OCI-LY7 (cell line): Measurements from ENCODE around the gene ANO1. TPM values are rescaled to one million over a fixed set of nuclear protein-coding genes. Genes with fewer than 3 reads are reported as not detected.

Experiments used
- BruUV-seq: library from RNA; stranded (reverse); fragments of 400-500 nt; replicated peaks from 2 replicates; lab custom pipeline; 2021; lab: Mats Ljungman, UMichigan
- CTCF ChIA-PET: fragments of 300-600 bp; sonication (Branson Sonifier 250); formaldehyde crosslinking; loops from one replicate; lab custom pipeline; 2022; ENCODE audit warnings: antibody characterized with exemption; ENCODE audit not compliant: unreplicated experiment; lab: Charles Lee
- POLR2A ChIA-PET: fragments of 300-600 bp; sonication (Branson Sonifier 250); formaldehyde crosslinking; loops from one replicate; lab custom pipeline; 2022; ENCODE audit warnings: antibody characterized with exemption; lab: Charles Lee
- DNase-seq: peaks from one replicate; pipeline ENCODE4 v3.0.0-alpha.2; 2015; ENCODE audit warnings: low spot score
- H2AFZ ChIP-seq: fragments of 200-600 bp; sonication (generic), shearing (Covaris generic); 2 replicates; pipeline ENCODE4 v1.6.1; 2014; ENCODE audit warnings: mild to moderate bottlenecking, antibody characterized with exemption, low read length, moderate library complexity
- H3K27ac ChIP-seq: fragments of 200-600 bp; sonication (generic); 2 replicates; pipeline ENCODE4 v1.5.1; 2014; ENCODE audit warnings: mixed run types, low read depth, mild to moderate bottlenecking, moderate library complexity, low read length, inconsistent platforms; ENCODE audit not compliant: poor library complexity, severe bottlenecking
- H3K36me3 ChIP-seq: fragments of 200-600 bp; sonication (generic); 2 replicates; pipeline ENCODE4 v1.6.1; 2014; ENCODE audit warnings: mild to moderate bottlenecking, antibody characterized with exemption, low read length, moderate library complexity, mixed read lengths; ENCODE audit not compliant: insufficient read depth
- H3K4me1 ChIP-seq: fragments of 200-600 bp; sonication (generic); 2 replicates; pipeline ENCODE4 v1.5.1; 2014; ENCODE audit warnings: mild to moderate bottlenecking, low read length; ENCODE audit not compliant: insufficient read depth, poor library complexity, severe bottlenecking
- H3K4me2 ChIP-seq: fragments of 200-600 bp; sonication (generic); 2 replicates; pipeline ENCODE4 v1.6.1; 2014; ENCODE audit warnings: mild to moderate bottlenecking, low read length
- H3K4me3 ChIP-seq: fragments of 200-600 bp; sonication (generic); 2 replicates; pipeline ENCODE4 v1.5.1; 2014; ENCODE audit warnings: mild to moderate bottlenecking, low read depth, low read length; ENCODE audit not compliant: poor library complexity, severe bottlenecking
- H3K79me2 ChIP-seq: fragments of 200-600 bp; sonication (generic); 2 replicates; pipeline ENCODE4 v1.6.1; 2016; ENCODE audit warnings: low read depth, mild to moderate bottlenecking, low read length, moderate library complexity, mixed read lengths; ENCODE audit not compliant: insufficient read depth
- H3K9me2 ChIP-seq: fragments of 200-600 bp; sonication (generic); 2 replicates; pipeline ENCODE4 v1.6.1; 2016; ENCODE audit warnings: mild to moderate bottlenecking, low read length, mixed read lengths; ENCODE audit not compliant: insufficient read depth
- H3K9me3 ChIP-seq: fragments of 200-600 bp; sonication (generic); 2 replicates; pipeline ENCODE4 v1.6.1; 2014; ENCODE audit warnings: mild to moderate bottlenecking, mixed run types, low read length, mixed read lengths
- H4K20me1 ChIP-seq: fragments of 200-600 bp; sonication (generic); 2 replicates; pipeline ENCODE4 v1.6.1; 2014; ENCODE audit warnings: mild to moderate bottlenecking, antibody characterized with exemption, low read length, moderate library complexity, mixed read lengths; ENCODE audit not compliant: insufficient read depth
- CTCF ChIP-seq: fragments of 200-600 bp; sonication (generic); conservative IDR thresholded peaks from 2 replicates; pipeline ENCODE4 v1.5.1; 2014; ENCODE audit warnings: mild to moderate bottlenecking, antibody characterized with exemption, low read length, moderate library complexity, mixed read lengths
- EZH2phosphoT487 ChIP-seq: fragments of 200-600 bp; sonication (generic); IDR thresholded peaks from 2 replicates; pipeline ENCODE4 v1.6.1; 2018; ENCODE audit warnings: low read depth, borderline replicate concordance, mild to moderate bottlenecking, mixed run types, antibody characterized with exemption, low read length, moderate library complexity, mixed read lengths
- intact Hi-C: fragments of 100-400 bp; cut with micrococcal nuclease; formaldehyde crosslinking; loops from one replicate; pipeline ENCODE4 v1.10.0; 2022; ENCODE audit not compliant: unreplicated experiment
- total RNA-seq, 2 experiments: library from RNA; depleted of rRNA in 1 of 2; stranded (reverse); fragments of >200 nt in 1 of 2; shearing (Covaris generic) in 1 of 2; gene quantifications; 2 replicates each; pipeline ENCODE4 v1.2.3, GENCODE V29; 2014 to 2022

Gene ANO1
- total RNA-seq, 2 experiments from 2014 or later: not detected

- ChIA-PET CTCF (no interaction called here), POLR2A (no interaction called here)
These were observed 40.5 kb downstream of the ANO1 start for GRCh38 chr11:70118642-70119041.

GRCh38 chr11:70119502-70119901 is 41.4 kb downstream of the ANO1 start:
- Histone ChIP-seq H3K9me2 (no peaks in the 10 kb centered on the region), H3K9me3 (no peaks in the 10 kb centered on the region), H3K4me1 (no peaks in the 10 kb centered on the region), H3K4me3 (no peak overlapping the region), H4K20me1 (no peaks in the 10 kb centered on the region), H3K36me3 (no peaks in the 10 kb centered on the region), H2AFZ (no peak overlapping the region), H3K79me2 (no peaks in the 10 kb centered on the region), H3K27ac (no peak overlapping the region), H3K4me2 (no peak overlapping the region)
- intact Hi-C loops: no loop called here
- TF ChIP-seq CTCF (no peak), EZH2phosphoT487 (no peak)
- no peak for DNase-seq
- POLR2A ChIA-PET: interaction anchor here (0.7 kb wide), 1 partner anchor 1510 kb away, joined by 3 read pairs; no protein-coding TSS in a partner anchor
- BruUV-seq: no TSS peak
- CTCF ChIA-PET: no interaction called here

More at GRCh38 chr11:70118642-70119041, 40.5 kb downstream of the ANO1 start:
- Histone ChIP-seq H3K4me3 (no peak overlapping the region), H3K79me2 (no peaks in the 10 kb centered on the region), H3K9me2 (no peaks in the 10 kb centered on the region), H4K20me1 (no peaks in the 10 kb centered on the region), H3K9me3 (no peaks in the 10 kb centered on the region), H3K4me2 (no peak overlapping the region), H3K36me3 (no peaks in the 10 kb centered on the region), H3K27ac (no peak overlapping the region), H3K4me1 (no peaks in the 10 kb centered on the region), H2AFZ (no peak overlapping the region)
- TF ChIP-seq CTCF (no peak), EZH2phosphoT487 (no peak)
- DNase-seq: no peak
- no TSS peak for BruUV-seq
- intact Hi-C loops: no loop called here

GRCh38 chr11:70120674-70121073 is 42.6 kb downstream of the ANO1 start:
- Histone ChIP-seq H3K4me3 (no peak overlapping the region), H3K4me2 (no peak overlapping the region), H3K9me2 (no peaks in the 10 kb centered on the region), H2AFZ (no peak overlapping the region), H3K9me3 (no peaks in the 10 kb centered on the region), H4K20me1 (no peaks in the 10 kb centered on the region), H3K4me1 (no peaks in the 10 kb centered on the region), H3K27ac (no peak overlapping the region), H3K36me3 (no peaks in the 10 kb centered on the region), H3K79me2 (no peaks in the 10 kb centered on the region)
- TF ChIP-seq EZH2phosphoT487 (no peak), CTCF (no peak)
- BruUV-seq: no TSS peak
- intact Hi-C loops: no loop called here
- CTCF ChIA-PET: no interaction called here
- POLR2A ChIA-PET: no interaction called here
- DNase-seq: no peak
